ENCODE results near the gene TEX29. TPM values are rescaled to one million over a fixed set of nuclear protein-coding genes. Genes with fewer than 3 reads are reported as not detected.

The TEX29 gene
- total RNA-seq, 2 donors from 2014 or later, result 0.52 TPM; not detected in 1

GRCh38 chr13:111314852-111315251, 5.6 kb upstream of the TEX29 start:
- no peaks in the 10 kb centered on the region for H3K36me3 ChIP-seq
- intact Hi-C loops (cut with DNase I), result no loop called here
- TF ChIP-seq CTCF (IDR thresholded peaks at IDR 0.05), result no peak
- no peaks in the 10 kb centered on the region for H3K9me3 ChIP-seq
- H3K4me3 ChIP-seq, result no peak overlapping the region
- no peaks in the 10 kb centered on the region for H3K4me1 ChIP-seq
- H3K27ac ChIP-seq, result no peak overlapping the region
- no peak overlapping the region for H3K9ac ChIP-seq (ENCODE audit: low read depth in 2 of 2, low read length in 2 of 2)
- DNase-seq, result no peak
- H3K27me3 ChIP-seq, result no peaks in the 10 kb centered on the region

GRCh38 chr13:111315347-111315995, 5.0 kb upstream of the TEX29 start:
- intact Hi-C loops (cut with DNase I), result no loop called here
- TF ChIP-seq CTCF (IDR thresholded peaks at IDR 0.05), result no peak
- no peaks in the 10 kb centered on the region for H3K9me3 ChIP-seq
- no peaks in the 10 kb centered on the region for H3K36me3 ChIP-seq
- no peak overlapping the region for H3K4me3 ChIP-seq
- H3K27me3 ChIP-seq, result no peaks in the 10 kb centered on the region
- no peak overlapping the region for H3K27ac ChIP-seq
- H3K9ac ChIP-seq (ENCODE audit: low read depth in 2 of 2, low read length in 2 of 2), result no peak overlapping the region
- no peaks in the 10 kb centered on the region for H3K4me1 ChIP-seq
- no peak for DNase-seq

GRCh38 chr13:111316161-111316730, 4.2 kb upstream of the TEX29 start:
- H3K36me3 ChIP-seq, result no peaks in the 10 kb centered on the region
- no peaks in the 10 kb centered on the region for H3K9me3 ChIP-seq
- no peak for TF ChIP-seq CTCF (IDR thresholded peaks at IDR 0.05)
- no peak overlapping the region for H3K4me3 ChIP-seq
- no peak for DNase-seq
- H3K27me3 ChIP-seq, result no peaks in the 10 kb centered on the region
- H3K27ac ChIP-seq, result no peak overlapping the region
- H3K4me1 ChIP-seq, result no peaks in the 10 kb centered on the region
- no peak overlapping the region for H3K9ac ChIP-seq (ENCODE audit: low read depth in 2 of 2, low read length in 2 of 2)
- intact Hi-C loops (cut with DNase I), result no loop called here

GRCh38 chr13:111317042-111317550, 3.3 kb upstream of the TEX29 start:
- Histone ChIP-seq H3K27ac (no peak overlapping the region), H3K4me3 (no peak overlapping the region), H3K36me3 (no peaks in the 10 kb centered on the region), H3K9me3 (no peaks in the 10 kb centered on the region), H3K4me1 (no peaks in the 10 kb centered on the region), H3K9ac (ENCODE audit: low read depth in 2 of 2, low read length in 2 of 2) (no peak overlapping the region), H3K27me3 (no peaks in the 10 kb centered on the region)
- no peak for DNase-seq
- intact Hi-C loops (cut with DNase I), result no loop called here
- no peak for TF ChIP-seq CTCF (IDR thresholded peaks at IDR 0.05)

GRCh38 chr13:111317571-111318345, 2.7 kb upstream of the TEX29 start:
- Histone ChIP-seq H3K4me1 (no peaks in the 10 kb centered on the region), H3K36me3 (no peaks in the 10 kb centered on the region), H3K9ac (ENCODE audit: low read depth in 2 of 2, low read length in 2 of 2) (no peak overlapping the region), H3K27ac (no peak overlapping the region), H3K4me3 (no peak overlapping the region), H3K27me3 (no peaks in the 10 kb centered on the region), H3K9me3 (no peaks in the 10 kb centered on the region)
- intact Hi-C loops (cut with DNase I), result no loop called here
- TF ChIP-seq CTCF (IDR thresholded peaks at IDR 0.05), result no peak
- no peak for DNase-seq
